HepG2 (cell line): Measurements from ENCODE around the gene RBM14. TPM values are rescaled to one million over a fixed set of nuclear protein-coding genes. Genes with fewer than 3 reads are reported as not detected.
"Not testable (repeated sequence)": the region's sequence is repeated elsewhere in the genome, so short reads cannot be mapped to it uniquely, and the experiment has no call there.

Experiments
- ATAC-seq: fragments of 200-7000 bp; cut with Tn5 transposase; 3 replicates; pipeline ENCODE4 v1.9.1; 2020; ENCODE audit warnings: mild to moderate bottlenecking, moderate library complexity
- BruUV-seq: library from RNA; stranded (reverse); fragments of 400-500 nt; replicated peaks from 2 replicates; lab custom pipeline; 2021; lab: Mats Ljungman, UMichigan
- CTCF ChIA-PET: fragments of 300-600 bp; formaldehyde crosslinking; extraction: SDS; loops from one replicate; lab custom pipeline; 2021; ENCODE audit warnings: low total read pairs, inconsistent platforms, low intra/inter-chr PET ratio; lab: Yijun Ruan, JAX
- POLR2A ChIA-PET: fragments of 350-600 bp; sonication (Branson Sonifier 250); formaldehyde crosslinking; loops from one replicate; lab custom pipeline; 2020; ENCODE audit warnings: antibody characterized with exemption, inconsistent platforms; lab: Yijun Ruan, JAX
- DNase-seq: peaks from one replicate; pipeline ENCODE4 v3.0.0-alpha.2; 2015; ENCODE audit warnings: low spot score
- FAIRE-seq: peaks from 3 replicates; lab custom pipeline; 2011; peaks lifted over from hg19 to GRCh38; lab: Jason Lieb, UNC
- H2AFZ ChIP-seq: one replicate; pipeline ENCODE4 v1.6.1; 2011; ENCODE audit warnings: low read length, inconsistent platforms
- H3K27ac ChIP-seq: fragments of 300-600 bp; 3 replicates; pipeline ENCODE4 v1.8.0; 2011; ENCODE audit warnings: mixed run types, mild to moderate bottlenecking, mixed read lengths, low read length, inconsistent platforms; ENCODE audit not compliant: insufficient read depth; ENCODE audit errors: extremely low read length
- H3K27me3 ChIP-seq, 2 experiments: fragments of 200-600 bp in 1 of 2; 2 replicates in 1 of 2; 3 replicates in 1 of 2; pipeline versions ENCODE4 v1.6.0 to v1.8.0; 2011; ENCODE audit warnings: low read length in 2 of 2, mild to moderate bottlenecking in 2 of 2, moderate library complexity in 2 of 2, inconsistent platforms in 1 of 2; ENCODE audit not compliant: insufficient read depth in 2 of 2, control insufficient read depth in 1 of 2
- H3K36me3 ChIP-seq, 2 experiments: fragments of 200-600 bp in 1 of 2; replicated peaks in 1 of 2; 2 replicates in 1 of 2; 3 replicates in 1 of 2; pipeline versions ENCODE4 v1.5.1 to v1.8.0; 2011; ENCODE audit warnings: low read length in 2 of 2, inconsistent platforms in 1 of 2; ENCODE audit not compliant: insufficient read depth in 2 of 2, control insufficient read depth in 1 of 2
- H3K4me1 ChIP-seq: 2 replicates; pipeline ENCODE4 v1.5.1; 2012; ENCODE audit warnings: low read length, inconsistent platforms; ENCODE audit not compliant: insufficient read depth
- H3K4me2 ChIP-seq: 2 replicates; pipeline ENCODE4 v1.6.0; 2011; ENCODE audit warnings: low read depth, low read length, inconsistent platforms
- H3K4me3 ChIP-seq, 3 experiments: fragments of 200-600 bp in 1 of 3; sonication (generic), shearing (Covaris generic) in 1 of 3; replicated peaks in 1 of 3; 2 replicates each; pipeline ENCODE4 v1.5.1; 2011 to 2016; ENCODE audit warnings: low read length in 3 of 3, inconsistent platforms in 2 of 3, low read depth in 2 of 3, mild to moderate bottlenecking in 2 of 3, control low read depth in 1 of 3, mixed read lengths in 1 of 3; ENCODE audit not compliant: insufficient read depth in 1 of 3
- H3K79me2 ChIP-seq: one replicate; pipeline ENCODE4 v1.6.1; 2011; ENCODE audit warnings: low read length, inconsistent platforms; ENCODE audit not compliant: insufficient read depth
- H3K9ac ChIP-seq: 2 replicates; pipeline ENCODE4 v1.6.0; 2011; ENCODE audit warnings: mild to moderate bottlenecking, low read depth, low read length, inconsistent platforms; ENCODE audit not compliant: insufficient read depth
- H3K9me3 ChIP-seq: 2 replicates; pipeline ENCODE4 v1.5.1; 2012; ENCODE audit warnings: mild to moderate bottlenecking, low read length
- H4K20me1 ChIP-seq: 2 replicates; pipeline ENCODE4 v1.6.0; 2011; ENCODE audit warnings: inconsistent platforms, mild to moderate bottlenecking, low read length, moderate library complexity; ENCODE audit not compliant: insufficient read depth
- MIXL1 ChIP-seq: IDR thresholded peaks from 2 replicates; pipeline ENCODE4 v1.6.1; 2016
- MXD4 ChIP-seq: IDR thresholded peaks from 2 replicates; pipeline ENCODE4 v1.6.1; 2016; ENCODE audit warnings: mild to moderate bottlenecking, missing biosample characterization, missing genetic modification reagents
- SAP130 ChIP-seq: IDR thresholded peaks from 2 replicates; pipeline ENCODE4 v1.6.1; 2016; ENCODE audit warnings: low read depth
- SNAPC2 ChIP-seq: sonication (generic); formaldehyde crosslinking; IDR thresholded peaks from 2 replicates; pipeline ENCODE4 v1.8.1; 2022; ENCODE audit warnings: mild to moderate bottlenecking, missing genetic modification reagents
- SOX13 ChIP-seq, 3 experiments: fragments of 450-650 bp in 1 of 3; sonication (generic) in 1 of 3; formaldehyde crosslinking in 1 of 3; IDR thresholded peaks in 2 of 3; conservative IDR thresholded peaks in 1 of 3; 2 replicates each; pipeline versions ENCODE4 v1.5.0 to v1.6.1; 2016 to 2020; ENCODE audit warnings: antibody characterized with exemption in 1 of 3, mild to moderate bottlenecking in 1 of 3, missing compliant biosample characterization in 1 of 3, missing genetic modification reagents in 1 of 3, moderate library complexity in 1 of 3
- USF2 ChIP-seq, 2 experiments: sonication (generic) in 1 of 2; formaldehyde crosslinking in 1 of 2; IDR thresholded peaks; 2 replicates each; pipeline versions ENCODE4 v1.5.1 to v1.6.1; 2011 to 2020; ENCODE audit warnings: borderline replicate concordance in 1 of 2, low read depth in 1 of 2, low read length in 1 of 2, mild to moderate bottlenecking in 1 of 2, missing genetic modification reagents in 1 of 2, moderate library complexity in 1 of 2
- ZBTB38 ChIP-seq: sonication (generic); formaldehyde crosslinking; IDR thresholded peaks from 2 replicates; pipeline ENCODE4 v1.5.1; 2020; ENCODE audit warnings: mild to moderate bottlenecking, missing genetic modification reagents
- ZNF121 ChIP-seq: sonication (generic); formaldehyde crosslinking; IDR thresholded peaks from 2 replicates; pipeline ENCODE4 v1.5.0; 2020; ENCODE audit warnings: mild to moderate bottlenecking, missing genetic modification reagents
- ZNF770 ChIP-seq: sonication (generic); formaldehyde crosslinking; IDR thresholded peaks from 2 replicates; pipeline ENCODE4 v1.5.0; 2020; ENCODE audit warnings: mild to moderate bottlenecking, missing genetic modification reagents
- WGBS: methylation state at CpG from one replicate; pipeline ENCODE4 v1.1.6; 2017; ENCODE audit warnings: low lambda C conversion rate; 5-methylcytosine and 5-hydroxymethylcytosine counted together
- in situ Hi-C: cut with HindIII; loops from 2 replicates; pipeline ENCODE4 v1.10.0; 2017; ENCODE audit warnings: low pct_unique_long_range_greater_than_20kb; ENCODE audit not compliant: extremely low pct_ligation_motif_present
- intact Hi-C: fragments of 100-400 bp; cut with micrococcal nuclease; formaldehyde crosslinking; loops from one replicate; pipeline ENCODE4 v1.10.0; 2022; ENCODE audit not compliant: unreplicated experiment
- polyA plus RNA-seq, 8 experiments: library from polyadenylated mRNA; depleted of rRNA in 3 of 8; stranded (reverse) in 7 of 8; unstranded in 1 of 8; fragments of >200 nt; fragmentation: Illumina TruSeq in 4 of 8; extraction: Trizol in 4 of 8; gene quantifications; 2 replicates each; pipeline versions ENCODE4 v1.2.1 to v1.2.3, GENCODE V29; 2011 to 2016; ENCODE audit warnings: low read depth in 4 of 8, missing spikeins in 1 of 8, mixed read lengths in 1 of 8; ENCODE audit not compliant: insufficient read depth in 1 of 8
- total RNA-seq, 5 experiments: library from RNA; depleted of rRNA; stranded (reverse); fragments of >200 nt; fragmentation: Illumina TruSeq; extraction: Trizol; gene quantifications; 2 replicates each; pipeline ENCODE4 v1.2.3, GENCODE V29; 2016; ENCODE audit warnings: low read depth in 1 of 5

The RBM14 gene
- total and polyA plus RNA-seq, 2 of the 13 experiments (the other 11 are each of a cell fraction or from before 2014, with no cell fraction given): 12.7 to 44.1 TPM

GRCh38 chr11:66589315-66589714 lies 27.1 kb upstream of the RBM14 start:
- in situ Hi-C loops, H3K4me3 ChIP-seq, BruUV-seq: not testable (repeated sequence)
- TF ChIP-seq ZNF770 (CRISPR knock-in tag): peak; percentile 66; the same call in 1 of the 2 replicates
- peak; percentile 77 for TF ChIP-seq ZNF121 (CRISPR knock-in tag)
- TF ChIP-seq, all 625 proteins: peak for 2; not testable (repeated sequence) for 623
- H2AFZ ChIP-seq, H4K20me1 ChIP-seq, H3K4me2 ChIP-seq, H3K9me3 ChIP-seq, H3K36me3 ChIP-seq, intact Hi-C loops, H3K27me3 ChIP-seq, DNase-seq, ATAC-seq, CTCF ChIA-PET, FAIRE-seq, H3K9ac ChIP-seq: not testable (repeated sequence)
- H3K4me1 ChIP-seq: peaks cover 58% of the 10 kb centered on the region
- H3K27ac ChIP-seq: peak overlapping the region; percentile 78
- POLR2A ChIA-PET: interaction anchor here (3.2 to 5.1 kb wide), 3 partner anchors 27 to 89 kb away, joined by 35 to 72 read pairs (median 37); partner anchors contain the start of genes RBM14, RBM4 and RBM4B
- peaks cover 12% of the 10 kb centered on the region for H3K79me2 ChIP-seq
- WGBS: 61% methylated on average over 2 of the region's 2 CpGs

GRCh38 chr11:66589996-66590675 lies 26.3 kb upstream of the RBM14 start:
- H3K9ac ChIP-seq: no peak overlapping the region
- POLR2A ChIA-PET: interaction anchor here (2.7 to 5.1 kb wide), 5 partner anchors 17 to 88 kb away, joined by 9 to 72 read pairs (median 35); partner anchors contain the start of genes RBM14, RBM4 and RBM4B
- CTCF ChIA-PET: no interaction called here
- H4K20me1 ChIP-seq: no peaks in the 10 kb centered on the region
- 77% methylated on average over 3 of the region's 7 CpGs for WGBS
- H3K36me3 ChIP-seq: no peaks in the 10 kb centered on the region
- no peaks in the 10 kb centered on the region; a peak in 1 of 5 replicates for H3K27me3 ChIP-seq
- H3K4me3 ChIP-seq: no peak overlapping the region
- DNase-seq: peak; percentile 79
- H3K9me3 ChIP-seq: no peaks in the 10 kb centered on the region
- H3K4me2 ChIP-seq: peak overlapping the region; percentile 100
- H3K4me1 ChIP-seq: peaks cover 67% of the 10 kb centered on the region
- peaks cover 12% of the 10 kb centered on the region for H3K79me2 ChIP-seq
- no peak for FAIRE-seq
- no TSS peak for BruUV-seq
- in situ Hi-C loops: no loop called here
- intact Hi-C loops: loop anchor here (5.0 kb wide), 1 partner anchor 87 kb away; the partner anchor contains the start of gene RBM4B
- ATAC-seq: no peak
- H2AFZ ChIP-seq: no peak overlapping the region
- peak overlapping the region; percentile 78 for H3K27ac ChIP-seq
- TF ChIP-seq ZBTB38 (0 out of 2 replicates have a peak, but pooled peaks have one; percentile 20), SNAPC2 (no peak), SOX13 (IDR thresholded peaks at IDR 0.05) (peak; percentile 44; the same call in 1 of the 2 replicates), SOX13 (CRISPR knock-in tag; conservative IDR thresholded peaks at IDR 0.05 in 1 of 2, IDR thresholded peaks at IDR 0.05 in 1 of 2) (peak in 1 of 2 experiments; percentile 94; a peak in 2 of 4 replicates), USF2 (IDR thresholded peaks at IDR 0.05; ENCODE audit: low read depth, low read length) (no peak), USF2 (CRISPR knock-in tag; IDR thresholded peaks at IDR 0.05; ENCODE audit: borderline replicate concordance) (no peak), MXD4 (no peak), SAP130 (no peak), MIXL1 (CRISPR knock-in tag) (peak; percentile 49; the same call in 1 of the 2 replicates)
